DMS 273 (cell line): ENCODE data around the gene AGRN.
"Not testable (repeated sequence)": the region's sequence is repeated elsewhere in the genome, so short reads cannot be mapped to it uniquely, and the experiment has no call there.

Source experiments
- DNase-seq: peaks from one replicate; lab custom pipeline; 2025; ENCODE audit not compliant: unreplicated experiment; lab: John Stamatoyannopoulos, UW

The AGRN gene

DNA sequence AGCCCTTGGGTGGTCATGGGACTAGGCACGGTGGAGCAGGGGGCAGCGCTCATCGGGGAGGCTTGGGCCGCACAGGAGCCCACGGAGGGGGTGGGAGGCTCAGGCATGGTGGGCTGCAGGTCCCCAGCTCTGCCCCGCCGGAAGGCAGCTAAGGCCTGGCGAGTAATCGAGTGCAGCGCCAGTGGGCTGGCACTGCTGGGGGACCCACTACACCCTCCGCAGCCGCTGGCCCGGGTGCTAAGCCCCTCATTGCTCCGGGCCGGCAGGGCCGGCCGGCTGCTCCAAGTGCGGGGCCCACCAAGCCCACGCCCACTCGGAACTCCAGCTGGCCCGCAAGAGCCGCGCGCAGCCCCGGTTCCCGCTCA is 1.6 kb upstream of the AGRN start:
- DNase-seq: not testable (repeated sequence)

DNA sequence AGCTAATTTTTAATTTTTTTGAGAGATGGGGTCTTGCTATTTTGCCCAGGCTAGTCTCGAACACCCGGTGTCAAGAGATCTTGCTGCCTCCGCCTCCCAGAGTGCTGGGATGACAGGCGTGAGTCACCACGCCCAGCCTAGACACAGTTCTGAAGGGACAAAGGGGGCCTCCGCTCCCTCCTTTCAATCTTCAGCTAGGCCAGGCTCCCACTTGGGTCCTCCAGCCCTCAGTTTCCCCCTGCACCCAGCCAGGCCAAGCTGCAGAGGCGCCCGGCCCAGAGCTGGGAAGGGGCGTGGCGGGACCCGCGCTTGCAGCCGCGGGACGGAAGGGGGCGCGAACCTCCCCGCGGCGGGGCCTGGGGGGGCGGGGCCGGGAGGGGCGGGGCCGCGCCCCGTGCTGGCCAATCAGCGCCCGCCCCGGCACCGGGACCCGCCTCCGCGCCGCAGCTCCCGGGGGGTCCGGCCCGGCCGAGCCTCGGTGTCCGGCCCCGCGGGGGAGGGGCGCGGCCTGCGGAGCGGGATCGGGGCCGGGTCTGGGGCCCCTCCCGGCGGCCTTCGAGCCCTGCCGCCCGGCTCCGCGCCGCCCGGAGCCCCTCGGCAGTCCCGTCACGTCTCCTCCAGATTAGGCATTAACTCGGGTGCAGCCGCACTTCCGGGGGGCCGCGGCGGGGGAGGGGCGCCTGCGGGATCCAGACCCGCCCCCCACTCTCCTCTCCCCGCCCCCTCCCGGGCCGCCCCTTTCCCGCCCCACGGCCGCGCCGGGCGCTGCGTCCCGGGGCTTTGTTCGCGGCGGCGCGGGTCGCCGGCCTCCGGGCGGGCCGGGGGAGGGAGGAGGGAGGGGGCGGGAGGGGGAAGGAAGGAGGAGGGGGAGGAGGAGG is 559 bp upstream of the AGRN start:
- DNase-seq: peak; percentile 92

DNA sequence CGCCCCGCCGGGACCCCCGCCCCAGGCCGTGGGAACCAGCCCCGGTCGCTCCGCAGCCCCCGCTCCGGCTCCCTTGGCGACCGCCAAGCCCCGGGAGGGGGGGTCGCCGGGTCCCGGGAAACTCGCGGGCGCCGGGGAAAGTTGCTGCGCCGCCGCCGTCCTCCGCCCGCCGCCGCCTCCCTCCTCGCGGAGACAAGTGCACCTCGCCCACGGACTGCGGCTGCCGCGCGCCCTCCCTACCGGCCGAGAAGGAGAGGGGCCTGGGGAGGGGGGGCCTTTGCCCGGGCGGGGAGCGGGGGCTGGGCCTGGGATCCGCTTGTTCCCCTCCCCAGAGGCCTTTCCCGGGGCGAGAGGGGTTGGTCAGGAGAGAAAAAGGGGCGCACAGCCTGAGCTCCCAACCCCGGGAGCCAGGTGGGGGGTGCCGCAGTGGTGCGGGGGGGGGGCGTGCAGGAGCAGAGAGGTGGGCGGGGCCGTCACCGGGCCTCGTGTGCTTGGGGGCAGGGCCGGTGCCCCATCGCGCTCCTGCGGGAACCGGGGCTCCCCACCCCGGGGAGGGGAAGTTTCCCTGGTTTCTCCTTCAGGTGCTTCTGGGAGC is 592 bp downstream of the AGRN start:
- peak; percentile 71 for DNase-seq

DNA sequence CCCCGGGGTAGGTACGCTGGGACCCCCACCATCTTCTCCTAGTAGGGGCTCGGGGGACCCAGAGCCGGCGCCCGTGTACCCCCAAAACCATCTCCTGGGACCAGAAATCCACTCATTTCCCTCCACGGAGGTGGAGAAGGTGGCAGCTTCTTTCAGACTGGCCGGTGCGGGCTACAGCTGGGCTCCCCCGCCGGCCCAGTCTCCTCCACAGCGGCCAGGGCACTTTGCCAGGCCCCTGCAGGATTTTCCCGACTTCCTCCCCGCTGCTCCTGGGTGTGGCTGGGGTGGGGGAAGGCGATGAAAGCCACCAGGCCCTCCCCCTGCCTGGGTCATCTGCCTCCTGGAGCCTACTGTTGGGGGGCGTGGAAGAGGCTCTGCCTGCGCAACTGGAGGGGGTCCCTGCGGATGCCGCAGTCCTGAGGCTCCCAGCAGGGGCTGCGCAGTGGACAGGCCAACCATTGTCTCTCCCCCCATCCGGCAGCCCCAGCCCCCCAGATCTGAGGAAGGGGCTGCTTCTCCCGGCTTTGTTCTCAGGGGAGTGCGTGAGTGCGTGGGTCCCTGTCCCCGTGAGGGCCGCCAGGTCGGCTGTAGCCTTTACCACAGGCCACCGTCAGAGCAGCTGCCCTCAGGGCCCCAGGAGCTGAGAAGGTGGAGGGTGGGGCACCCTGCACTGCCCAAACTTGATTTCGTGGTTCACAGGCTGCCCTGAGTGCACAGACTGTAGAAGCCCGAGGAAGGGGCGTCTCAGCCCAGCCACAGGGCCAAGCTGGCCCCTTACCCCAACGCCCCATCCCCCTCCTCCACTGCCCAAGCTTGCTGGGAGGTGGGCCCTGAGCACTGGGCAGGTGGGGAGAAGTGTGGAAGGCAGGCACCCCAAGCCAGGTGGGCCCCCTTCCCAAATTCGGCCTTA is 1.3 kb downstream of the AGRN start:
- DNase-seq: peak; percentile 88

DNA sequence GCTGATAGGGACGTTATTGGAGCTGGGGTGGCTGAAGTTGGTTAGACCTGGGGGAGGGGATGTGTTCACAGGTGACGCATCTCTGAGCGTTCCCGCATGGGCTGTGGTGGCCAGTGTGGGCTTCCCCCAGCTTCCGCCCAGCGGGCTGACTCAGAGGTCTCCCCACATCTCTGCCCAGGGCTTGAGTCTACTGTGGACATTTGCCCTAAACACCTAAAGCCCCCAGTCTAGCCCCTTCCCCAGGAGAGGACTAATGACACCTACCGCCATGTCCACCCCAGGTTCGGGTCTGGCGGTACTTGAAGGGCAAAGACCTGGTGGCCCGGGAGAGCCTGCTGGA is 2.0 kb downstream of the AGRN start:
- no peak for DNase-seq

DNA sequence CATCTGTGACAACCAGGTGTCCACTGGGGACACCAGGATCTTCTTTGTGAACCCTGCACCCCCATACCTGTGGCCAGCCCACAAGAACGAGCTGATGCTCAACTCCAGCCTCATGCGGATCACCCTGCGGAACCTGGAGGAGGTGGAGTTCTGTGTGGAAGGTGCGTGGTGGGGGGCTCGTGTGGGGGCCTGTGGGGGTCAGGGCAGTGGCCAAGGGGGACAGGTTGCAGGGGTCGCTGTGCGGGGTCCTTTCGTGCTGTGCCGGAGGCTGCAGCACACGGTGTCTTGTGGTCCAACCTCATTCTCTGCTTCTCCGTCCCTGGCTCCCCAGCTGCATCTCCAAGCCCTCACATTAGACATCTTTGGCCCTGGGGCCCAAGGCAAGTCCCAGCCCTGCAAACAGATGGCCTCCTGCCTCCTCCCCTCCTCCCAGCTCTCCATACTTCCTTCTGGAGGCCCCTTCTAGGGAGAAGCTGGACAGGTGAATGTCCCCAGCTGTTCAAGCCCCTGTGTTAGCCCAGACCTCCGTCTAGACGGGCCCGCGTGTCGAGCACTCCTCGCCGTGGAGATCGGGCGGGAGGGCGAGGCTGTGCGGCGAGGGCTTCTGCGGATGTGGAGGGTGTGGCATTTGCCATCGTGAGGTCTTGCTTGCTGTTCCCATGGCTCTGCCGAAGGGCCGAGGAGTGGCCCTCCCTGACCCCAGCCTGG is 2.5 kb downstream of the AGRN start:
- peak; percentile 64 for DNase-seq

DNA sequence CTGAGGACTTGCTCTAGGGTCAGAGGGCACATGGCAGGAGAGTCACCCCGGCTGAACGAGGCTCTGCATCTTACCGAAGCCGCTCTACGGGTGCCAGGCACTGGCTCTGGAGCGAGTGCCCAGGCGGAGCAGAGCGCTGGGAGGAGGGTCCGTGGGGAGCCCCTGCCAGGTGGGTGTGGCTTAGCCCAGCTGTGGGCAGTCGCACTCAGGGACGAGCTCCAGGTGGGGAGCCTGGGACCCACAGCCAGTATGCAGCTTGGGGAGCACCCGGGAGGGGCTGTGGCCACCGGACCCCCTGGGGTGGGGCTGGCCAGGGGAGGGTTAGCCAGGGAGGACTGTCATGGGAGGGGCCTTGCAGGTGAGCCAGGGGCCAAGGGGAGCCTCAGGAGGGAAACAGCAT is 3.8 kb downstream of the AGRN start:
- DNase-seq: no peak

DNA sequence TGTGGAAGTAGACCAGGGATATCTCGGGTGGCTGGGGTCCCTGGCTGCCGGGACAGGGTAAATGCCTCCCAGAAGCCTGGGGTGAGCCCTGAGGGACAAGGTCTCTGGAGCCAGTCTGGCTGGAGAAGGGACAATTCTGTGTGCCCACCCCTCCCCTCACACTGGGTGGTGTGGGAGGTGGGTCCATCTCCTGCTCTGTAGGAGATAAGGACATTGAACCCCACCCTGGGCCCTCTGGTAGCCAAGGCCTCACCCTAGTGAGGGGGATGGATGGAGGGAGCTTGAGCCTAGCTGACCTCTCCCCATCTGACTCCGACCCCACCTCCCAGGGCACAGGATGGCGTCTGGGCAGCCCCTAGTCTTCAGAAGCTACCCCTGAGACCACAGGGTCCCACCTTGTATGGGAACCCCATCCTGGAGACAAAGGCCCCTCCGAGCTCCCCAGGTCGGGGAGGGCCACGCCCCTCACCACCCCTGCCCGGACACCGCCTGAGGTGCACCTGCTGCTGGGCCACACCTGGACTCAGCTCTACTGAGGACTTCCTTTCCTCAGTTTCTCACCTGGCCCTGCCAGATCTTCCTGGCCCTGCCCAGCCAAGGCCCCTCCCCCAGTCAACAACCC is 4.3 kb downstream of the AGRN start:
- no peak for DNase-seq

DNA sequence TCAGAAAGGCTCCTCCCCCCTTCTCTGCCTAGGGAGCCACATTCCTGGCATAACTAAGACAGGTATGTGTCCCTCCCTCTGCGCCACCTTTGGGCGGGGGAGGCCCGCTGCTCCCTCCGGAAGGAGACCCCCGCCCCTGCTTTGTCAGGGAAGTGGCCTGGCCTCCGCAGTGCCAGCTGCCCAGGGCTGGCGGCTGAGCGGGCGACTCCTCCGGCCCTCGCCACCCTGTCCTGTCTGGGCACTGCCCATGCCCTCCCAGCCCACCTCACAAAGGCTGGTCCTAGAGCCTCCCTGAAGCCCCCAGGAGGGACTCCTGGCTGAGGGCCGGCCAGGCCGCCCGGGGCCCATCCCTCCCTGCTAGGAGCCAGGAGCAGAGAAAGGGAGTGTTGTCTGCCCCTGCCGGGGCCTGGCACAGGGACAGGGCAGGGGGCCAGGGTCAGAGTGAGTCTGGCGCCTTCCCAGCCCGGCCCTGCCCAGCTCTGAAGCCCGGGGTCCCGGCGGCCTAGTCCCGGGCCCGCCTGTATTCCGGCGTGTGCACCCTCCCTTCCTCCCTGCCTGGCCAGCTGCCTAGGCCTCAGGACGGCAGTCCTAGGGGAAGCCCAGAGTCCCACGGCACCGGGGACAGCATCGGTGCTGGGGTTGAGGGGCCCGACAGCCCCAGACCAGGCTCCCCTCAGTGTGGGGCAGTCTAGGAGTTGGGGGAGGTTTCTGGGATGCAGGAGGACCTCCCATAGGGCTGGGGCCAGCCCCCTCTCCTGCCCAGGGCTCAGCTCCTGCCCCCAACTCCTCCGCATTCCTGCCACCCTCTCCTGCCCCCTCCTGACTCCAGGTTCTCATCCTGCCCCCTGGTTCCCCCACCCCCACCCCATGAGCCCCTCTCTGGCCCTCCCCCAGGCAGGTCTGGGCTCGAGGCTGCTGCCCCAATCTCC is 5.1 kb downstream of the AGRN start:
- DNase-seq: no peak

DNA sequence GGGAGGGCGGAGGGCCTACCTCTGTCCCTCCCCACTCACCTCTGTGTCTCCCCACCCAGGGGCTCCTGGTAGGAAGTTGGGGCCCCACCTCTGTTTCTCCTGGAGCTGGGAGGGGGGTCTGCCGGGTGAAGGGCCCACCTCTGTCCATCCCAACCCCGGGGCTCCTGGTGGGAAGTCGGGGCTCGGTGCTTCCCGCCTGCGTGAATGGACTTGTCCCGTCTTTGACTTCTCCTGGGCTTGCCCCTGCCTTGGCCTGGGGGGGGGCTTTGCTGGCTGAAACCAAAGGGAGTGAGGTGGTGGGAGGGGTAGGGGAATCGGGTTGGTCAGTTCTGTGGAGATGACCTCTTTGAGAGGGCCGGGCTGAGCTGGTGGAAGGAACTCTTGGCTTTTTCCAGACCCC is 5.8 kb downstream of the AGRN start:
- DNase-seq: no peak

DNA sequence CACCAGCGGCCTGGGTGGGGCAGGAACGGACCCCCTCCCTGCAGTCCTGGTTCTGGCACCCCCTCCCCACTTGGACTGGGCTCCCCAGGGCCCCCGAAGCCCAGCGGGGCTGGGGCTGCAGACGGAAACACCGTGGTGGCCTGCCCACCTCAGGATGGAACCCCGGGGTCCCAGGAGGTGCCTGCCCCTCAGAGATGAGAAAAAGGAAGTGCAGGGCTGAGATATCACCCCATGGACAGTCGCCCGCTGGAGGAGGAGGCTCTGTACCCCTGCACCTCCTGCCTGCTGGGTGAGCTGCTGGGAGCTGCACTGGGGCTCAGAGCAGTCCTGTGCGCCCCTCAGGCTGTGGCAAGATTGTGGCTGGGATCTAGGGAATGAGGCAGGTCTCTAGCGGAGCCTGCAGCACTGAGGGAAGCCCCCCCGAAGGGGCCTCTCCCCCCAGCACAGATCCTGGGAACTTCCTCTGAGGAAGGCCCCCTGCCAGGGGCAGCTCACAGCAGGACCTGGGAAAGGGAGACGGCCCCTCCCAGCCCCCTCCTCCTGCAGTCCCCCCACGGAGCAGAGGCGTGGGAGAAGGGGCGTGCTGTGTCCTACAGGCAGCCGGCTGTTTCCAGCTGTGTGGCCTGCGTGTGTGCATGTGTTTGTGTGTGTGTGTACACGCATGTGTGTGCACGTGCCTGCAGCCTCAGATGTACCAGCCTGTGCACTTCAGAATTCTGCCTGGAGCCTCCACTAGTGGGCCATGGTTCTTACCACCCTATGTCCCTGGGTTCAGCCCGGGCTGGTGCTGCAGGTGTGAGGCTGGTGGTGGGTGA is 6.9 kb downstream of the AGRN start:
- DNase-seq: no peak

DNA sequence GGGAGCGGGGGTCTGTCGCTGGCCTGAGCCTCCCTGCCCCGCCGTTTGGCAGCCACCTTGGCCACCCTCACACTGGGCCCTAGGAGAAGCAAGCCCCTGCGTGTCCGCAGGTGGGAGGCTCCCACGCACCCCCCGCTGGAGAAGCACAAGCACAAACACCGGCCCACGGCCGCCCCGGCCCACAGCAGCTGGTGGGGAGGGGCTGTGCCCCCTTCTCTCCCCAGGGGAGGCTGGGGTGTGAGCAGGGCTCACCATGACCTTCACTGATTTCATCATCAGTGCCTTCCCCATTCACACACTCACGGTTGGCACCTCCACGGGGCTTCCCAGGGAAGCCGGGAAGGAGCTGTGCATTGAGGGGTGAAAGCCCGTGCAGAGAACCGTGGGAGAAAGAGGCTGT is 7.9 kb downstream of the AGRN start:
- DNase-seq: no peak

DNA sequence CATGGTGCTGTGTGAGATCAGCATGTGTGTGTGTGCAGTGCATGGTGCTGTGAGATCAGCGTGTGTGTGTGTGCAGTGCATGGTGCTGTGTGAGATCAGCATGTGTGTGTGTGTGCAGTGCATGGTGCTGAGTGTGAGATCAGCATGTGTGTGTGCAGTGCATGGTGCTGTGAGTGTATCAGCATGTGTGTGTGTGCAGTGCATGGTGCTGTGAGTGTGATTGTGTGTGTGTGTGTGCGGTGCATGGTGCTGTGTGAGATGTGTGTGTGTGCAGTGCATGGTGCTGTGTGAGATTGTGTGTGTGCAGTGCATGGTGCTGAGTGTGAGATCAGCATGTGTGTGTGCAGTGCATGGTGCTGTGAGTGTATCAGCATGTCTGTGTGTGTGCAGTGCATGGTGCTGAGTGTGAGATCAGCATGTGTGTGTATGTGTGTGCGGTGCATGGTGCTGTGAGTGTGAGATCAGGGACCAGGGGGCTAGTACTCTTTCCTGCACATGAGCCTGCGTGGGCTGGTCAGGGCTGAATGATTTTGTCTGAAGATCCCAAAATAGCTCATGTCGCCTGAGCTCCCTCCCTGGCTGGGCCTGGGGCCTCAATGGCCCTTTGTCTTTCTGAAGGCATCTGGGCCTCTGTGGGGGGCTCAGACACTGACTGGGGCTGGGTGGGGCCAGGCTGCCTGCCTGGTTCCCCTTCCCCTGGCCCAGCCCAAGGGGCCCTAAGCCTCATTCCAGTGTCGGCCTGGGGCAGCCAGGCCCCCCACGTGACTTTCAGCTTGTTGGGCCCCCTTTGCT is 11.1 kb downstream of the AGRN start:
- peak; percentile 39 for DNase-seq

DNA sequence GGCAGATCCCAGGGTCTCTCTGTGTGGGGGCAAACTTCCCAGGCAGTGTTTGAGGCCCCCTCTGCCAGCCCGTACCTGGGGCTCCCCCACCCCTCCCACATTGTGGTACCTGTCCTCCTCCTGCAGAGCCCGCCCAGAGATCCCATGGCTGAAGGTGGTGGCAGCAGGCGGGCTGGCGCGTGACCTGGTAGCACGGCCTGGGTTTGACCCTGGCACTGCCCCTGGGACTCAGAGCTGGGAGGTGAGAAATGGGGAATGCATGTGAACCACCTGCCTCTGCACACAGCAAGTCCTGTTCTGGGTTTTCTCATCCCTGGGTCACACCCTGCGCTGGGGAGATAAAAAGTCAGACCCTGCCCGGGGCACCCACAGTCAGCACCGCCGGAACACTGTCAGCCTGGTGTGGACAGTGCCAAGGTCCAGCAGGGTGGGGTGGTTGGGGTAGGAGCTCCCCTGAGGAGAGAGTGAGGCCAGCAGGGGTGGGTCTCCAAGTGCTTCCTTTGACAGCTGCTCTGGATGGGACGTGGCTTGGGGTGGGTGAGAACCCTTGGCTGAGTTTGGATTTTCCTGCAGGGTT is 11.8 kb downstream of the AGRN start:
- DNase-seq: peak; percentile 67

DNA sequence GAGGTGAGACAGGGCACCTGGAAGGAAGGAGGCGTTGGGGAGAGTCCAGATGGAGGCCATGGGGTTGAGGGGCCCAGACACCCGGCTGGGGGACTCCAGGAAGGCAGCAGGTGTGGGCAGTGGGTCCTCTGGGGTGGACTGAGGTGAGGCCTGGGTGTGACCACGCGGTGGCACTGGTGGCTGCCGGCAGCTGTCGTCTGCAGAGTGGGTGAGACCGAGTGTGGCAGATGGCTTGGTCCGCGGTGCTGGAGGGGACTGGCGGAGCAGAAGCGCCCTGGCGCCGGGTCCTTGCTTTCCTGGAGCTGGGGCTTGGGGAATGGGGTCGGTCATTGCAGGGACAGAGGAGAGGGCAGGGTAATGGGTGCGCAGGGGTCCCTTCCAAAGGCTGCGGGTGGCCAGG is 12.5 kb downstream of the AGRN start:
- peak; percentile 81 for DNase-seq

DNA sequence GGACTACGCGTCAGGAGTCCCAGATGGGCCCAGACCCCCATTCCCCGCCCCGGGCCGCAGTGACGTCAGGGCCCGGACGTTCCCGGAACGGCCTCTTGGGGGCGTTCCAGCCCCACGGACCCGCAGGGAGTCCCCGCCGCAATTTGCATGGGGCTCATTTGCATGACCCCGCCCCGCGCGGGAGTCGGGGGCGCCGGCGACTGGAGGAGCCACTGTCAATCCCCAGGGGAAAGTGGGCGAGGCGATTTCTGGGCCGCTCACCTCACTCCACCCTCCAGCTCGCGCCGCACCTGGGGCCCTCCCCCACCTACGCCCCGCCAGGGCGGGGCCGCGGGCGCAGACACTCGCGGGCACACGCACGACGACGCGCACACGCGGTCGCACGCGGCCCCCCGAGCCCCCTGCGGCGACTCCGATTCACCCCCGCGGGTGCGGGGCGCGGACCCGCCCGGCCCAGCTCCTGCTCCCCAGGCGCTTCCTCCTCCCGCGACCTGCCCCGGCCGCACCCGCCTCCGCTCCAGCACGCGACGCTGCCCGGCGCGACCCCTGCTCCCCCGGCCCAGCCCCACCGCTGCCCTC is 13.2 kb downstream of the AGRN start:
- DNase-seq: peak; percentile 95

DNA sequence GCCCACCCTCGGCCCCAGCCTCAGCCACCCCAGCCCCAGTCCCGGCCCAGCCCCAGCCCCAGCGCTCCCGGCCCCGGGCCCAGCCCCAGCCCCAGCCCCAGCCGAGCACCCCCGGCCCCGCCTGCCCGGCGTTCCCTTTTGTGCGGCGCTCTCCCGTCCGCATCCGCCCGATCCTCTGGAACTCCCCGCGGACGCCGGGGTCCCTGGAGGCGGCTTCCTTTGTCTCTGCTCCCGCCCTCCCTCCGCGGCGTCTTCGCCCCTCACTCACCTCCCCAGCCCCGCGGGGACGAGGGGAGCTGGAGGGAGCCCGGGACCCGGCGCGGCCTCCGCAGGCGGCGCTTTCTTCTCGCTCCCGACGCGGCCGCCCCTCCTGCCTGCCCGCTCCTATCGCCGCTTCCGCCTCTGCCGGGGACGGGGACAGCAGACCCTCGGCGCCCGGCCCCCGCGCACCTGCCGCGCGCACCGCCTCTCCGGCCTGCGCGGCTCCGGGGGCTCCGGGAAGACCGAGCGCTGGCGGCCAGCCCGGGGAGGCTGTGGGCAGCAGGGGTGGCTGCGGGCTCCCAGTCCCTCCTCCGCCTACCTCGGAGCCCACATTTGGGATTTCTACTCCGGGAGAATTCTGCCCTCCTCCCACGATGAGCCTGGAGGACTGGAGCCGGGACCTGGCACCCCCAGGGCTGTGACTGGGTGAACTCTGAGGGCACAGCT is 14.0 kb downstream of the AGRN start:
- DNase-seq: no peak
